ENCODE results near the gene SPAST. TPM values are rescaled to one million over a fixed set of nuclear protein-coding genes. Genes with fewer than 3 reads are reported as not detected.

Gene SPAST
- total and polyA plus RNA-seq, 2 of the 13 experiments (the other 11 are each of a cell fraction or from before 2014, with no cell fraction given): 11.5 to 40.4 TPM

GRCh38 chr2:32063310-32064020 lies at the start of gene SPAST (continued):
- peak; percentile 86 for TF ChIP-seq DR1 (CRISPR knock-in tag; IDR thresholded peaks at IDR 0.05)
- peak; percentile 67 for TF ChIP-seq SRF (IDR thresholded peaks at IDR 0.05; ENCODE audit: low read depth, low read length)
- TF ChIP-seq HCFC1 (IDR thresholded peaks at IDR 0.05; ENCODE audit: low read depth, low read length): peak; percentile 87
- TF ChIP-seq YY1 (IDR thresholded peaks at IDR 0.05; ENCODE audit: insufficient read depth, insufficient replicate concordance, low read depth, low read length): peak; percentile 75
- TF ChIP-seq NCOR1 (IDR thresholded peaks at IDR 0.05; ENCODE audit: borderline replicate concordance, low read length): peak; percentile 63; the same call in 1 of the 2 replicates
- no peak for TF ChIP-seq PAX8 (CRISPR knock-in tag; IDR thresholded peaks at IDR 0.05; ENCODE audit: borderline replicate concordance)
- no peak for TF ChIP-seq HMG20B (CRISPR knock-in tag; conservative IDR thresholded peaks at IDR 0.05)
- TF ChIP-seq FOSL1 (CRISPR knock-in tag; IDR thresholded peaks at IDR 0.05; ENCODE audit: borderline replicate concordance): no peak
- peak; percentile 89; the same call in 1 of the 2 replicates for TF ChIP-seq ZNF431 (CRISPR knock-in tag; IDR thresholded peaks at IDR 0.05; ENCODE audit: borderline replicate concordance, low read depth)
- TF ChIP-seq SP140L (CRISPR knock-in tag; IDR thresholded peaks at IDR 0.05; ENCODE audit: borderline replicate concordance): no peak; the same call in 1 of the 2 replicates
- TF ChIP-seq ZFP1 (CRISPR knock-in tag; IDR thresholded peaks at IDR 0.05): peak; percentile 70; the same call in 1 of the 2 replicates
- TF ChIP-seq THAP11 (CRISPR knock-in tag; IDR thresholded peaks at IDR 0.05): peak; percentile 99
- TF ChIP-seq KDM5B (CRISPR knock-in tag; IDR thresholded peaks at IDR 0.05; ENCODE audit: borderline replicate concordance): peak; percentile 85
- TF ChIP-seq KLF11 (CRISPR knock-in tag; IDR thresholded peaks at IDR 0.05): peak; percentile 93
- TF ChIP-seq, protein P1, sequence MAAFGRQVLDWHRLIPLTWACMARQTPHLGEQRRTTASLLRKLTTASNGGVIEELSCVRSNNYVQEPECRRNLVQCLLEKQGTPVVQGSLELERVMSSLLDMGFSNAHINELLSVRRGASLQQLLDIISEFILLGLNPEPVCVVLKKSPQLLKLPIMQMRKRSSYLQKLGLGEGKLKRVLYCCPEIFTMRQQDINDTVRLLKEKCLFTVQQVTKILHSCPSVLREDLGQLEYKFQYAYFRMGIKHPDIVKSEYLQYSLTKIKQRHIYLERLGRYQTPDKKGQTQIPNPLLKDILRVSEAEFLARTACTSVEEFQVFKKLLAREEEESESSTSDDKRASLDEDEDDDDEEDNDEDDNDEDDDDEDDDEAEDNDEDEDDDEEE (CRISPR knock-in tag; IDR thresholded peaks at IDR 0.05): peak; percentile 94
- TF ChIP-seq PHF20 (CRISPR knock-in tag; IDR thresholded peaks at IDR 0.05): peak; percentile 42
- TF ChIP-seq ZNF318 (CRISPR knock-in tag; IDR thresholded peaks at IDR 0.05): no peak

Data from HepG2 (cell line).